Measurements from ENCODE around the gene CORO7.

GRCh38 chr16:4389051-4389955 is 27.1 kb downstream of the CORO7 start:
- no peak for TF ChIP-seq CTCF (IDR thresholded peaks at IDR 0.05; ENCODE audit: insufficient read depth, low read length)
- TF ChIP-seq POLR2AphosphoS5 (IDR thresholded peaks at IDR 0.05; ENCODE audit: low read depth) = no peak
- TF ChIP-seq REST (IDR thresholded peaks at IDR 0.05; ENCODE audit: insufficient replicate concordance, low read depth) = no peak

All from HL-60 (cell line).